Mononuclear cell (primary cell): Measurements from ENCODE around the gene STXBP1. TPM values are rescaled to one million over a fixed set of nuclear protein-coding genes. Genes with fewer than 3 reads are reported as not detected.

Experiments used
- H3K27me3 ChIP-seq: 2 replicates; pipeline ENCODE4 v1.6.0; 2011; ENCODE audit warnings: low read length, control low read depth; ENCODE audit not compliant: insufficient read depth
- H3K4me1 ChIP-seq: 2 replicates; pipeline ENCODE4 v1.5.1; 2011; ENCODE audit warnings: mild to moderate bottlenecking, low read length, control low read depth; ENCODE audit not compliant: insufficient read depth
- H3K4me3 ChIP-seq: 2 replicates; pipeline ENCODE4 v1.5.1; 2011; ENCODE audit warnings: mild to moderate bottlenecking, low read length, moderate library complexity
- H3K9me3 ChIP-seq: 2 replicates; pipeline ENCODE4 v1.5.1; 2011; ENCODE audit warnings: low read depth, mild to moderate bottlenecking, control low read depth, low read length
- total RNA-seq: library from RNA; depleted of rRNA; stranded (reverse); fragments of >200 nt; gene quantifications from one replicate; pipeline ENCODE4 v1.2.3, GENCODE V29; 2012

STXBP1 gene
- total RNA-seq, 1 donor, result 2.0 TPM

DNA sequence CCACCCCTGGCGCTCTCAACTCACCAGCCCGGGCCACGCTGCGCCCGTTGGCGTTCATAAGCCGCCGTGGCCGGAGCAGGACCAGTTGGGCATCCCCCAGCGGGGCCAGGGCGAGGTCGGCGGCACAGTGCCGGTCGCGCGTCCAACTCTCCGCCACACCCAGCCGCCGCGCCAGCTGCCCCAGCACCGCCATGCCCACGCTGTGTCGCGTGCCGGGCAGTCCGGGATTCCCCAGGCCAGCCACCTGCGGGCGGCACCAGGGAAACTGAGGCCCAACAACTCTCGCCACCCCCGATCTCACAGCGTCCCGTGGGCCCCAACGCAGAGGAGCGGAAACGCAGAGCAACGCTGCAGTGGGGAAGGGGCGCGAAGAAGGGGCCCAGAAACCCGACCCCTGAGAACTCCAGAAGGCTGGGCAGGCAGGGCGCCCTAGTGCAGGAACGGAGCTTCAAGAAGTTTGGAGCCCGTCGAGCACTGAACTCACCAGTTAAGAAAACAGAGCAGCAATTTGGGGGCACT, 102.9 kb downstream of the STXBP1 start:
- Histone ChIP-seq H3K4me1 (peaks cover 35% of the 10 kb centered on the region), H3K9me3 (no peaks in the 10 kb centered on the region), H3K4me3 (peak overlapping the region; percentile 61)

DNA sequence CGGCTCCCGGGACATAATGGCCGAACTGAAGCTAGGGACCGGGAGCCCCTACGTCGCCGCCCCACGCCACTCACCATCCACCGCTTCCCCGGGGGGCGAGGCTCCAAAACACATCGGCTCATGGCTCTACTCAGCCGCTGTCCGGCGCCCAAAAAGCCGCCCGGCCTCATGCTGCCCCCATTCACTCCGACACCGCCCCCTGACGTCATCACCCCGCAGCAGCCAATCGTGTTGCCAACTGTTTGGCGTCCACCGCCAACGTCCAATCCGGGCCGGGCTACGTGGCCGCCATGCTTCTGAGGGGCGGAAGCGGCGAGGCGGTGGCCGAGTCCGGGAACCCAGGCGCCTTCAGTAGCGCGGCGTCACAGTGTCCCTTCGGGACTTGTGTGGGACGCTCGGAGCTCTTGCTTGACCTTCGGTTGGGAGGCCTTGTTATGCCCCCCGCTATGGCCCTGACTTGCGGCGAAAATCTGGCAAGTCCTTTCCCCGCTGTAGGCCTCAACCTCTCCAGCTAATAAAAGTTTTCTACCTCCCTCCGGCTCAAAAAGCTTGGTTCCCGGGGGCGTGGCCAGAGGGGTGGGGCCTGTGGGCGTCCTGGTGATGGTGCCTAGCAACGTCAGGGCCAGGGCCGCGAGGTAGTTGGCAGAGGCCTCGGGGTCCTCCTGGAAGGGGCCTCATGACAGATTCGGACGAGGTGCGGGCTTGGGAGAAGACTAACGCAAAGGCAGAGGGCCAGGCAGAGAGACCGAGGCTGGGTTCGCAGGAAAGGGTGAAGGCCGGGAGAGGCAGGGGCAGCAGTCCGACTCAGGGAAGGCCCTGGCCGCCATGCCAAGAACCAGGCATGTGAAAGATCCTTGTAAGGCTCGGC, 103.6 kb downstream of the STXBP1 start, which contains the start of the genes PTRH1 and TTC16:
Gene PTRH1 (minus strand): TSS at position 194 of the 868 bp plus-strand sequence. CDS start 24 bp downstream, at position 170.
Gene TTC16 (plus strand): TSS at position 610 of the 868 bp plus-strand sequence. CDS start 67 bp downstream, at position 677.
- no peaks in the 10 kb centered on the region for H3K27me3 ChIP-seq
- H3K9me3 ChIP-seq, result no peaks in the 10 kb centered on the region
- H3K4me3 ChIP-seq, result peak within 1 kb of the TSS; percentile 61
- H3K4me1 ChIP-seq, result peaks cover 41% of the 10 kb centered on the region

More for the DNA sequence above, 102.9 kb downstream of the STXBP1 start:
- no peaks in the 10 kb centered on the region for H3K27me3 ChIP-seq

DNA sequence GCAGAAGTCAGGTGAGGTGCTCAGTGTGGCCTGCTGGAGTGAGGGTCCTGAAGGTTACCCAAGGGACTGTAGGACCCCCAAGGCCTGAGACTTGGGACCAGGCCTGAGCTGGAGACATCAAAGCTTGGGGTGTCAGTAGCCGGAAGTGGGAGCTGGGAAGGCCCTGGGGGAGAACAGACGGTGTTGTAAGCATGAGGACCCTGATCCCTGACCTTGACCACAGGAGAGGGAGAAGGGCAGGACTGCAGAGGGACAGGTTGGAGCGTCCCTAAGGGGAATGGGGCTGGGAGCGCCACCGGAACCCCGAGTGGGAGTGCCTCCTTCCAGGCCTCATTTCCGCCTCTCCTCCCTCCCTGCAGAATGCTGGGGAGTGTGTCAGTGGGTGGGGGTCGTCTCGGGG, 104.3 kb downstream of the STXBP1 start:
- Histone ChIP-seq H3K9me3 (no peaks in the 10 kb centered on the region), H3K4me1 (peaks cover 36% of the 10 kb centered on the region), H3K4me3 (no peak overlapping the region), H3K27me3 (no peaks in the 10 kb centered on the region)

DNA sequence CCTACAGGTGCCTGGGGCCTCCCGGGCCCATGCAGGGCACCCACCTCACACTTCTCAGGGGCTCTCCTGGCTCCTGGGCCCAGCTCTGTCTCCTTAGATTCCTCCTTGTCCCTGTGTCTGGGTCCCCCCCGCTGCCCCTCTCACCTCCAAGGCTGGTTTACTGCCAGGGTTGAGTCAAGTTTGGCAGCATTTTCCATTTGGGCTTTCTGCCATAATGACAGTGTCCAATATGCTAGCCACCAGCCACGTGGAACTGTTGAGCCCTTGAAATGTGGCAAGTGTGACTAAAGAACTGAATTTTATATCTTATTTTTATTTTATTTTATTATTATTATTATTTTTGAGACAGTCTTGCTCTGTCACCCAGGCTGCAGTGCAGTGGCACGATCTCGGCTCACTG, 105.7 kb downstream of the STXBP1 start:
- peaks cover 34% of the 10 kb centered on the region for H3K4me1 ChIP-seq

DNA sequence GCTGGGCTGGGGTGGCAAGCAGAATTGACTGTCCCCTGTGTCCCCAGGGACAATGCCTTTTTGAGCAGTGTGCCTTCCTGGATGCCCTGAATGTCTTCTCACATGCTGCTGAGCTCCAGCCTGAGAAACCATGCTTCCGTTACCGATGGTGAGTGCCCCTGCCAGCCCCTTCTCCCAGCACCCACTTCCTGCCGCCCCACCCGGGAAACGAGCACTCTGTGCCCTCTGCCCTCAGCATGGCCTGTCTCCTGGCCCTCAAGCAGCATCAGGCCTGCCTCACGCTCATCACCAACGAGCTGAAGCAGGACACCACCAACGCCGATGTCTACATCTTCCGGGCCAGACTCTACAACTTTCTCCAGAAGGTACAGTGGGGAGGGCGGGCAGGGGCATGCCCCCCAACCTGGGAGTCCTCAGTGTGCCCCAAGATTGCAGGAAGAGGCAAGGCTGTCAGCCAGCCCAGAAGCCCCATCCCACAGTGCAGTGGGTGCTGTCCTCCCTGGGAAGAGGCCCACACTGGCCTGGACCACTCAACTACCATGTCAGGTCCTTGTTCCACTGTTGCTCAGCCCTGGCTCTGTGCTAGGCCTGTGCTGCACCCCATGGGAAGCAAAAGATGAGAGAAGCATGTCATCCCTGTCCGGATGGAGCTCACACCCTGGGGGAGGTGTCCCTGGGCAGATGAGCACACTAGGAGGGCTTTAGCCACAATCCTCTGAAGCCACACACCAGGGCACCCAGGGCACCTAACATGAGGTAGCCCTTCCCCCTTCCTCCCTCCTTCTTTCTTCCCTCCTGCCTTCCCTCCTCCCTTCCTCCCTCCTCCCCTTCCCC, 108.2 kb downstream of the STXBP1 start:
- H3K9me3 ChIP-seq, result no peaks in the 10 kb centered on the region
- no peaks in the 10 kb centered on the region for H3K27me3 ChIP-seq
- H3K4me3 ChIP-seq, result no peak overlapping the region
- H3K4me1 ChIP-seq, result peaks cover 27% of the 10 kb centered on the region

More for the DNA sequence above, 105.7 kb downstream of the STXBP1 start:
- Histone ChIP-seq H3K27me3 (no peaks in the 10 kb centered on the region), H3K4me3 (no peak overlapping the region), H3K9me3 (no peaks in the 10 kb centered on the region)

DNA sequence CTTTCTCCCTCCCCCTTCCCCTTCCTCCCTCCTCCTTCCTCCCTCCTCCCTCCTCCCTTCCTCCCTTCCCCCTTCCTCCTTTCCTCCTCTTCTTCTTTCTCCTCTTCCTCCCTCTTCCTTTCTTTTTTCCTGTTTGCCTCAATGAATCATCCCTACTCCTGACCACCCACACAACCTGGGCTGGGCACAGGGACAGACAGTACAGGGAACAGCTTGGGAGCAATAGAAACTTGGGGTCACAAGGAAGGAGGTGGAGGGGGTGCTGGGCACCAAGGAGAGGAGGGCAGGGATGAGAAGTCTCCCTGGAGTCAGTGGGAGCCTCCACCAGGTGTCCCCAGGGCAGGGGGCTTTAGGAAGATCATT, 108.8 kb downstream of the STXBP1 start:
- H3K27me3 ChIP-seq, result no peaks in the 10 kb centered on the region
- peaks cover 26% of the 10 kb centered on the region for H3K4me1 ChIP-seq
- no peak overlapping the region for H3K4me3 ChIP-seq
- H3K9me3 ChIP-seq, result no peaks in the 10 kb centered on the region

DNA sequence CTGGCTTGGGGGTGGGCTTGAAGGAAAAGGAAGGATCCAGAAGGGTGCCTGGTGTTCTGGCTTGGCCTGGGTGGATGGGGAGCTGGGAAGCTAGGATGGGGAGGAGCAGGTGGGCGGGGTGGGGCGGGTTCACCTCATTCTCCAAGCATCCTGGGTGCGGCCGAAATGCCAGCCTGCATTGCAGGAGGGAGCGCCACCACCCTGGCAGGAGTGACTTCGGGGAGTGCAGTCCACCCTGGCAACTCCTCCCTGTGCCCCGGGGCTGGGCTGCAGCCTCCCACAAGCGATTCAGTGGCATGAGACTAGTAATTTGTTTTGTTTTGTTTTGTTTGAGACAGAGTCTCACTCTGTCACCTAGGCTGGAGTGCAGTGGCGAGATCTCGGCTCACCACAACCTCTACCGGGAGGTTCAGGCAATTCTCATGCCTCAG, 109.3 kb downstream of the STXBP1 start:
- Histone ChIP-seq H3K27me3 (no peaks in the 10 kb centered on the region), H3K9me3 (no peaks in the 10 kb centered on the region), H3K4me1 (peaks cover 21% of the 10 kb centered on the region), H3K4me3 (no peak overlapping the region)

DNA sequence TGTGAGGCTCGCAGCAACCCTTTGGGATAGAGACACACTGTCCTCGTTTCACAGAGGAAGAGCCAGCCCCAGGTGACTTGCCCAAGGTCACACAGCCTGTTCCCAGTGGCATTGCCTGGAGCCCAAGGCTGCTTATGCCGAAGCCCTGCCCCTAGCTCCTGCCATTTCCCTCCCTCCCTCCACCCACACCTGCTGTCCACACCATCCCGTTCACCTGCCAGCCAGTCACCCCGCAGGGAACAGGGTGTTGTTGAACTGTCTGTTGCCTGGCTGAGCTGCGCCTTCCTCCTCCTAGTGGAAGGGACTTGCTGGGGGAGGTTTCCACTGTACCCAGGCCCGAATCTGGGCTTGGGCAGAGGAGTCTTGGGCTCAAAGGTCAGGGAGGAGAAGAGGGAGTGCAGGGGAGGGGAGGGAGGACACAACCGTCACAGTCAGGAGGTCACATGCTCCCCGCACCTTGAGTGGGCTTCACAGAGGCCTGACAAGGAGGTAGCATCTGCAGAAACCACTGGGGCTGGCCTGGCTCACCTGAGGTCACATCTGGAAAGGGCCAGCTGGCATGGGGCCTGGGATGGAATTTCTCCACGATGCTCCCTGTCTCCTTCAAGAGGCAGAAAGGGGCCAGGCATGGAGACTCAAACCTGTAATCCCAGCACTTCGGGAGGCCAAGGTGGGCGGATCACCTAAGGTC, 110.1 kb downstream of the STXBP1 start:
- H3K4me1 ChIP-seq, result peaks cover 20% of the 10 kb centered on the region
- H3K27me3 ChIP-seq, result no peaks in the 10 kb centered on the region
- no peaks in the 10 kb centered on the region for H3K9me3 ChIP-seq
- no peak overlapping the region for H3K4me3 ChIP-seq

DNA sequence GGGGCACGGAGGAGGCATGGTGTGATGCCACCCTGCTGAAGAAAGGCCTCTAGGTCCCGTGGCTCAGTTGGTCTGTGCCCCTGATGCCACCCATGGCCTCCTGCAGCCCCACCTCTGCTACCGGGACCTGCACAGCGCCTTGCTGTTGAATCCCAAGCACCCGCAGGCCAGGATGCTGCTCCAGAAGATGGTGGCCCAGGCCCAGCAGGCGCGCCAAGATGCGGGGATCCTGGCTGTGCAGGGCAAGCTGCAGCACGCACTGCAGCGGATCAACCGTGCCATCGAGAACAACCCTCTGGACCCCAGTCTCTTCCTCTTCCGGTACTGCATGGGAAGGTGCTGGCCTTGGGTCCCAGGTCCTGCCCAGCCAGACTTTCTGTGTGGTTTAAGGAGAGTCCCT, 110.9 kb downstream of the STXBP1 start:
- Histone ChIP-seq H3K9me3 (no peaks in the 10 kb centered on the region), H3K4me1 (peaks cover 20% of the 10 kb centered on the region), H3K4me3 (no peak overlapping the region), H3K27me3 (no peaks in the 10 kb centered on the region)

DNA sequence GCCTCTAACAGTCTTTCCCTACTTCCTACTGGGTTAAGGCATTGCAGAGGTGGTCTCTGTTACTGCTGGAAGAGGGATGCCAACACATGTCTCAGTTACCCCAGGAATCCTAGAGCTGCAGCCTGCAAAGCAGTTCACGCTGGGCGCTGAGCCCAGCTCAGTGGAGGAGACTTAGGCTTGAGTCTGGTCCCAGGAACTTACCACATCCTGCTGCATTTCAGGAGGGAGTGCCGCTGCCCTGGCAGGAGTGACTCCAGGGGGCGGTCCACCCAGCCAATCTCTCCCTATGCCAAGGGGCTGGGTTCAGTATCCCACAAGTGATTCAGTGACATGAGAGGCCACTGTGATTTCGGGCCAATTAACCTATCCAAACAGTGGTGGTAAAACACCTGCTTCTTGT, 111.4 kb downstream of the STXBP1 start:
- Histone ChIP-seq H3K9me3 (no peaks in the 10 kb centered on the region), H3K27me3 (no peaks in the 10 kb centered on the region), H3K4me1 (peaks cover 20% of the 10 kb centered on the region), H3K4me3 (no peak overlapping the region)

DNA sequence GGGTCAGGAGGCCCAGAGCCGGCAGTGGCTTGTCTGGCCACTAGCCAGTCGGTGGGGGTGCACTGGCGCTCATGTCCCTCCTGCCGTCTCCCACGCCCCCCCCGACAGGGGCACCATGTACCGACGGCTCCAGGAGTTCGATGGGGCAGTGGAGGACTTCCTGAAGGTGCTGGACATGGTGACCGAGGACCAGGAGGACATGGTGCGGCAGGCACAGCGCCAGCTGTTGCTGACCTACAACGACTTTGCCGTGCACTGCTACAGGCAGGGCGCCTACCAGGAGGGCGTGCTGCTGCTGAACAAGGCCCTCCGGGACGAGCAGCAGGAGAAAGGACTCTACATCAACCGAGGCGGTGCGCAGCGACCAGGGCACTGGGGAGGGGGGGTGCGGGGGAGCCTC, 111.9 kb downstream of the STXBP1 start:
- Histone ChIP-seq H3K4me1 (peaks cover 16% of the 10 kb centered on the region), H3K9me3 (no peaks in the 10 kb centered on the region), H3K4me3 (no peak overlapping the region), H3K27me3 (no peaks in the 10 kb centered on the region)

DNA sequence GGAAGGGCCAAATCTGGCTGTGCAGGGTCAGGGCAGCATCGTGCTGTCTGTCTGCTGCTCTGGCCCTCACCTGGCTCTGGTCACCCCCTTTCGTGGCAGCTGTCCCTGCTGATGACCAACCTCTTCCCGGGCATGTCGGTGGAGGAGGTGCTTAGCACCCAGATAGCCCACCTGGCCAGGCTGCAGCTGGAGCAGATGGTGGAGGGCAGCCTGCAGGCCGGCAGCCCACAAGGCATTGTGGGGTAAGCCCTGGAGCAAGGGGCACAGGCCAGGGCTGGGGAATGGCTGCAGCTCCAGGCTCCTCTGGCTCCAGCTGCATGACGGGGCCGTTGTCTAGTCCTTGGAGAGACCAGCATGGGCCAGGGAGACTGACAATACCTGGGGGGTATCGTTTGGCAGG, 114.8 kb downstream of the STXBP1 start:
- no peaks in the 10 kb centered on the region for H3K4me1 ChIP-seq
- H3K27me3 ChIP-seq, result no peaks in the 10 kb centered on the region
- no peak overlapping the region for H3K4me3 ChIP-seq
- no peaks in the 10 kb centered on the region for H3K9me3 ChIP-seq

DNA sequence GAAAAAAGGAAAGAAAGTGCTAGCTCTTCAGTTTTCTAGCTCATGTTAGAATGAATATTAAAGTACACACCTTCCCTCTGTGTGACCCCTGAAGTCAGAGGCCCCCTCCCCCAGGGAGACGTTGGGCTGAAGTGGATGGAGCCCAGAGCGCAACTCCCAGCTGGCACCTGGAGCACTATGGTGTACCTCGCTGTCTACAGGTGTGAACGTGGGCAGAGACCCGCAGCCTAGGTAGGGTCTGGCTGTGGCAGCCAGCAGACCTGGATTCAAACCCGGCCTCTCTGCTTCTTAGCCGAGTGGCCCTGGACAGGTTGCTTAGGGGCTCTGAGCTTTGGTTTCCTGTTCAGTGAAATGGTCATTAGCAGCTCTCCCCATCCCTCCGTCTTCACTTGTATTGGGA, 116.7 kb downstream of the STXBP1 start:
- no peaks in the 10 kb centered on the region for H3K27me3 ChIP-seq
- no peaks in the 10 kb centered on the region for H3K9me3 ChIP-seq
- no peak overlapping the region for H3K4me3 ChIP-seq
- H3K4me1 ChIP-seq, result peaks cover 6% of the 10 kb centered on the region

DNA sequence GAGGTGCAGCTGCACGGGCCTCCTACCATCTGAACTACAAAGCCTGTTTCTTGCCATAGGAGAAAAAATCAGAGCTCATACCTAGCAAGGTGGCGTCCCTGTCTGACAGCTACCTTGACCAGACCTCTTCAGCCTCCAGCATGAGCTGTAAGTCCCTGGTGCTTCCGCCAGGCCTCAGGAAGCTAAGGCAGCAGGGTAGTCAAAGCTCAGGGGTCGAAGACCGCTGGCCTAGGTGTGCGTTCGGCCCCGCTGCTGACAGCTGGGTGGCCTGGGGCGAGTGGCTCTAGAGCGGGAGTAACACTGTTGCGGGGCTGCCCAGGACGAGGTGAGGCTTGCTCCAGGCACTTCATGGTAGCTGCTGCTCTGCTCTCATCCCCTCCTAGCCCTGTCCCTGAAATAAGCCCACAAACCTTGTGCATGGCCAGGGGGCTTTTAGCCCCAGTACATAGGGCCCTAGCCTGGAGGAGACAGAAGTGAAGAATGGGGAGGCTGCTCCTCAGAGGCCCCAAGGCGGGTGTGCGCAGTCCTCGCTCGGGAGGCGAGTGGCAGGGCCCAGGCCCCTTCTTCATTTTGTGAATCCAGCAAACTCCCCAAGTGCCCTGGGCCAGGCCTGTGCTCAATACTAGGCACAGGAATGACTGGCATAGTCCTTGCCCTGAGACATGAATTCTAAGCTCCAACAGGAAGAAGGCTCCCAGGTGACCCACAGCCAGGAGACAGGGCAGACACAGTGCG, 117.6 kb downstream of the STXBP1 start:
- peaks cover 14% of the 10 kb centered on the region for H3K4me1 ChIP-seq
- no peak overlapping the region for H3K4me3 ChIP-seq
- no peaks in the 10 kb centered on the region for H3K27me3 ChIP-seq
- H3K9me3 ChIP-seq, result no peaks in the 10 kb centered on the region
